Keratinocyte (primary cell): ENCODE measurements around the gene SLC27A3. TPM values are rescaled to one million over a fixed set of nuclear protein-coding genes. Genes with fewer than 3 reads are reported as not detected.
A peak's percentile ranks its signal among the peaks of the same experiment; 100 is the strongest.

ENCODE experiments used
- DNase-seq: peaks from one replicate; pipeline ENCODE4 v3.0.0-alpha.2; 2011; ENCODE audit warnings: low read depth, missing footprints, low spot score
- FAIRE-seq: peaks from 2 replicates; lab custom pipeline; 2011; peaks lifted over from hg19 to GRCh38; lab: Jason Lieb, UNC
- H2AFZ ChIP-seq: 2 replicates; pipeline ENCODE4 v1.6.0; 2012; ENCODE audit warnings: low read length, control low read depth, inconsistent platforms; ENCODE audit not compliant: control insufficient read depth
- H3K27ac ChIP-seq: 2 replicates; pipeline ENCODE4 v1.5.1; 2011; ENCODE audit warnings: low read length; ENCODE audit not compliant: control insufficient read depth, insufficient read depth
- H3K27me3 ChIP-seq: 3 replicates; pipeline ENCODE4 v1.6.0; 2011; ENCODE audit warnings: low read length; ENCODE audit not compliant: control insufficient read depth, insufficient read depth; ENCODE audit errors: extremely low read depth
- H3K36me3 ChIP-seq, 2 experiments: 2 replicates in 1 of 2; 3 replicates in 1 of 2; pipeline ENCODE4 v1.5.1; 2011; ENCODE audit warnings: low read length in 2 of 2, mild to moderate bottlenecking in 1 of 2; ENCODE audit not compliant: control insufficient read depth in 2 of 2, insufficient read depth in 2 of 2; ENCODE audit errors: extremely low read depth in 1 of 2
- H3K4me1 ChIP-seq: 3 replicates; pipeline ENCODE4 v1.5.1; 2011; ENCODE audit warnings: low read length; ENCODE audit not compliant: control insufficient read depth, insufficient read depth; ENCODE audit errors: extremely low read depth
- H3K4me2 ChIP-seq: 3 replicates; pipeline ENCODE4 v1.6.0; 2011; ENCODE audit warnings: low read depth, low read length; ENCODE audit not compliant: control insufficient read depth, insufficient read depth; ENCODE audit errors: extremely low read depth
- H3K4me3 ChIP-seq, 3 experiments: fragments of 200-600 bp in 1 of 3; sonication (generic) in 1 of 3; 2 replicates in 2 of 3; 3 replicates in 1 of 3; pipeline ENCODE4 v1.5.1; 2011 to 2016; ENCODE audit warnings: low read length in 3 of 3, mild to moderate bottlenecking in 3 of 3, control low read depth in 2 of 3, inconsistent platforms in 1 of 3, low read depth in 1 of 3, mixed read lengths in 1 of 3, mixed run types in 1 of 3, moderate library complexity in 1 of 3; ENCODE audit not compliant: control insufficient read depth in 2 of 3, insufficient read depth in 2 of 3; ENCODE audit errors: extremely low read depth in 1 of 3
- H3K79me2 ChIP-seq: 2 replicates; pipeline ENCODE4 v1.6.0; 2012; ENCODE audit warnings: low read length; ENCODE audit not compliant: control insufficient read depth, insufficient read depth
- H3K9ac ChIP-seq: 3 replicates; pipeline ENCODE4 v1.6.0; 2011; ENCODE audit warnings: low read length; ENCODE audit not compliant: control insufficient read depth, insufficient read depth; ENCODE audit errors: extremely low read depth
- H3K9me1 ChIP-seq: 3 replicates; pipeline ENCODE4 v1.6.0; 2011; ENCODE audit warnings: low read length; ENCODE audit not compliant: control insufficient read depth, insufficient read depth; ENCODE audit errors: extremely low read depth
- H3K9me3 ChIP-seq: 2 replicates; pipeline ENCODE4 v1.5.1; 2012; ENCODE audit warnings: low read depth, low read length; ENCODE audit not compliant: control insufficient read depth
- H4K20me1 ChIP-seq: 3 replicates; pipeline ENCODE4 v1.6.0; 2011; ENCODE audit warnings: low read length; ENCODE audit not compliant: control insufficient read depth, insufficient read depth; ENCODE audit errors: extremely low read depth
- EZH2 ChIP-seq: IDR thresholded peaks from one replicate; pipeline ENCODE4 v1.6.1; 2012; ENCODE audit warnings: inconsistent platforms, mild to moderate bottlenecking, low read length, moderate library complexity
- dilution Hi-C: fragments of 300-500 bp; cut with MboI; formaldehyde crosslinking; loops from one replicate; pipeline ENCODE4 v1.7.0; 2020; ENCODE audit warnings: low sequenced_read_pairs; ENCODE audit not compliant: extremely low pct_ligation_motif_present
- polyA plus RNA-seq, 5 experiments: library from polyadenylated mRNA; depleted of rRNA in 3 of 5; stranded (reverse) in 3 of 5; stranded (forward) in 1 of 5; unstranded in 1 of 5; fragments of >200 nt; gene quantifications; 1 replicate in 1 of 5; 2 replicates in 3 of 5; 3 replicates in 1 of 5; pipeline versions ENCODE4 v1.2.1 to v1.2.3, GENCODE V29; 2011 to 2012; ENCODE audit warnings: missing spikeins in 2 of 5, low read depth in 1 of 5, low replicate concordance in 1 of 5
- TF ChIP-seq, protein P1 (sequence below), 3 experiments: IDR thresholded peaks in 1 of 3; conservative IDR thresholded peaks in 1 of 3; optimal IDR thresholded peaks in 1 of 3; 2 replicates in 2 of 3; 3 replicates in 1 of 3; pipeline versions ENCODE3 to v1.5.1; 2011; ENCODE audit warnings: low read length in 3 of 3, mild to moderate bottlenecking in 3 of 3, moderate library complexity in 2 of 3, control low read depth in 1 of 3, inconsistent platforms in 1 of 3; ENCODE audit not compliant: insufficient read depth in 2 of 3; ENCODE audit errors: extremely low read depth in 1 of 3

SLC27A3 gene
- polyA plus RNA-seq, 1 donor (not counting 4 experiments of a cell fraction or from before 2014, with no cell fraction given), result 7.4 TPM

- Histone ChIP-seq H3K4me3 (peak overlapping the region; percentile 89 to 96 (median 92)), H3K36me3 (peaks cover 0 to 1% of the 10 kb centered on the region in 2 experiments), H3K27me3 (no peaks in the 10 kb centered on the region), H3K27ac (peak overlapping the region; percentile 97), H3K4me2 (peak overlapping the region; percentile 94), H3K4me1 (peaks cover 8% of the 10 kb centered on the region), H3K9ac (peak overlapping the region; percentile 99), H3K9me1 (no peaks in the 10 kb centered on the region), H4K20me1 (no peaks in the 10 kb centered on the region), H3K9me3 (no peaks in the 10 kb centered on the region), H2AFZ (peak overlapping the region; percentile 74), H3K79me2 (peaks cover 12% of the 10 kb centered on the region)
- no peak for TF ChIP-seq EZH2
- TF ChIP-seq, protein P1, sequence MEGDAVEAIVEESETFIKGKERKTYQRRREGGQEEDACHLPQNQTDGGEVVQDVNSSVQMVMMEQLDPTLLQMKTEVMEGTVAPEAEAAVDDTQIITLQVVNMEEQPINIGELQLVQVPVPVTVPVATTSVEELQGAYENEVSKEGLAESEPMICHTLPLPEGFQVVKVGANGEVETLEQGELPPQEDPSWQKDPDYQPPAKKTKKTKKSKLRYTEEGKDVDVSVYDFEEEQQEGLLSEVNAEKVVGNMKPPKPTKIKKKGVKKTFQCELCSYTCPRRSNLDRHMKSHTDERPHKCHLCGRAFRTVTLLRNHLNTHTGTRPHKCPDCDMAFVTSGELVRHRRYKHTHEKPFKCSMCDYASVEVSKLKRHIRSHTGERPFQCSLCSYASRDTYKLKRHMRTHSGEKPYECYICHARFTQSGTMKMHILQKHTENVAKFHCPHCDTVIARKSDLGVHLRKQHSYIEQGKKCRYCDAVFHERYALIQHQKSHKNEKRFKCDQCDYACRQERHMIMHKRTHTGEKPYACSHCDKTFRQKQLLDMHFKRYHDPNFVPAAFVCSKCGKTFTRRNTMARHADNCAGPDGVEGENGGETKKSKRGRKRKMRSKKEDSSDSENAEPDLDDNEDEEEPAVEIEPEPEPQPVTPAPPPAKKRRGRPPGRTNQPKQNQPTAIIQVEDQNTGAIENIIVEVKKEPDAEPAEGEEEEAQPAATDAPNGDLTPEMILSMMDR (optimal IDR thresholded peaks at IDR 0.05 in 1 of 3, IDR thresholded peaks at IDR 0.05 in 1 of 3, conservative IDR thresholded peaks at IDR 0.05 in 1 of 3; ENCODE audit: extremely low read depth in 1 of 3, insufficient read depth in 2 of 3, low read length in 3 of 3), result peak in 1 of 3 experiments; percentile 1
- FAIRE-seq (no peak), DNase-seq (no peak)
- dilution Hi-C loops, result no loop called here
Observed at GRCh38 chr1:153728305-153729066, 46.7 kb upstream of the SLC27A3 start.

DNA sequence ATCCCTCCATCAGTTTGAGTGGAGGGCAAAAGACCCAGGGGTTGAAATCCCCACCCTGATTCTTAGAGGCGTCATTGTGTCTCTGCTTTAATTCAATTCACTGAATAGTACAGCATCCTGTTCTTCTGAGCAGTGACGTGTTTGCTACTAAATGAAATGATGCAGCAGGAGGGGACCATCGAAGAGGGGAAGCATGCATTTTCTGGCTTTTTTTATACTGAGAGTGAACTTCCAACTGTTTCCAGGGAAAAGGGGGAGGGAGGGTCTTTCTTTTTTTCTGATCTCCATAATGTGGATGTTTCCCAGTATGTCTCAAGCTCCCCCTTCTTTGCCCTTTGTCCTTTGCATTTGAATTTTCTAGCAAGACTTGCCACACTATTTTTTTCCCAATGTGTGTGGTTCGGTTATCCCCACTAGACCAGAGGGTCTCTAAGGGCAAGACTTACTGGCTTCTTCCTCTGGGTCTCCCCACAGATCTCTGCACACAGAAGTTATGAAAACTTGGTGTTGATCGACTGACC, 44.7 kb upstream of the SLC27A3 start:
- H3K9me1 ChIP-seq, result no peaks in the 10 kb centered on the region
- DNase-seq (no peak), FAIRE-seq (no peak)
- no peak overlapping the region for H3K4me2 ChIP-seq
- peaks cover 8% of the 10 kb centered on the region for H3K4me1 ChIP-seq
- no peaks in the 10 kb centered on the region for H3K9me3 ChIP-seq
- H3K9ac ChIP-seq, result no peak overlapping the region
- H3K27ac ChIP-seq, result no peak overlapping the region
- H4K20me1 ChIP-seq, result no peaks in the 10 kb centered on the region
- no peak overlapping the region for H2AFZ ChIP-seq
- no peak overlapping the region for H3K4me3 ChIP-seq
- TF ChIP-seq, protein P1 (optimal IDR thresholded peaks at IDR 0.05 in 1 of 3, IDR thresholded peaks at IDR 0.05 in 1 of 3, conservative IDR thresholded peaks at IDR 0.05 in 1 of 3; ENCODE audit: extremely low read depth in 1 of 3, insufficient read depth in 2 of 3, low read length in 3 of 3), result no peak
- TF ChIP-seq EZH2, result no peak
- dilution Hi-C loops, result no loop called here
- H3K27me3 ChIP-seq, result no peaks in the 10 kb centered on the region
- H3K36me3 ChIP-seq, result peaks cover 0 to 3% of the 10 kb centered on the region in 2 experiments
- H3K79me2 ChIP-seq, result peaks cover 12% of the 10 kb centered on the region
